Measurements from ENCODE around the gene CCNYL1.

GRCh38 chr2:207768168-207768865 is 56.9 kb downstream of the CCNYL1 start:
- TF ChIP-seq EZH2 (IDR thresholded peaks at IDR 0.05; ENCODE audit: borderline replicate concordance, insufficient read depth, low read length, poor library complexity, severe bottlenecking) (no peak), MXI1 (conservative IDR thresholded peaks at IDR 0.05; ENCODE audit: poor library complexity, severe bottlenecking) (peak; percentile 49)

All from neural cell (in vitro differentiated cells).